ENCODE data around the gene PPP4R4.

DNA sequence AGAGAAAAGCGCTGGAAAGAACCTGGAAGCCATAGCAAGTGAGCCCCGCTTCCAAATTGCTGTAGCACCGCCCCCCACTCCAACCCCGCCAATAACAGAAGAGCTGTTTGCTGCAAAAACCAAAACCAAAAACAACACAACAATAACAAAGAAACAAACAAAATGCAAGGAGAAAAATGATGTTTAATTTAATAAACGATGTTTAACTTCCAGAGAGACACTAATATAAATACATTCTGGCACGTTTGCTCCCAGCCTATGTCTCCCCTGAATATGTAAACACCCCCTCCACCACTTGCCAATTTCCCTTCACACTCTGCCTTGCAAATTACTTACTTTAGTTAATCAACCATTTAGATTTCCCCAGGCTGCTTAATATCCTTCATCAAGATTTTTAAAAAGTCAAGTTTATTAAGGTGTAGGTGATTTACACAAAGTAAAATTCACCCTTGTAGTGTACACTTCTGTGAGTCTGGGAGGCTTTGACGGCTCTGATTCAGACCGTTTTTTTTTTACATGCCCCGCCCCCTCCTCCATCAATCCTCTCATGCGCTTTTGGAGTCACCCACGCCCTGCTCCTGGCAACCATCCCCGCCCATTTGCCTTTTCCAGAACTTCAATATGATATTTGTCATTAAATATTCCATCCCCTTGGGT is 44.2 kb upstream of the PPP4R4 start:
- TF ChIP-seq EZH2 (IDR thresholded peaks at IDR 0.05; ENCODE audit: insufficient read depth, poor library complexity, severe bottlenecking) (no peak), EZH2phosphoT487 (IDR thresholded peaks at IDR 0.05; ENCODE audit: insufficient read depth, low read depth) (no peak)

All from GM23248 (cell line).